Activated CD8-positive, alpha-beta memory T cell treated with anti-CD3 and anti-CD28 coated beads, Interleukin-2, amount 50 U/mL, for 48 hours (primary cell): ENCODE measurements around the gene TPO.
"Not testable (repeated sequence)": the region's sequence is repeated elsewhere in the genome, so short reads cannot be mapped to it uniquely, and the experiment has no call there.

ENCODE experiments used
- DNase-seq: peaks from one replicate; pipeline ENCODE4 v3.0.0-alpha.2; 2020

TPO gene

GRCh38 chr2:1406434-1406833 is 6.8 kb upstream of the TPO start:
- DNase-seq, result no peak

DNA sequence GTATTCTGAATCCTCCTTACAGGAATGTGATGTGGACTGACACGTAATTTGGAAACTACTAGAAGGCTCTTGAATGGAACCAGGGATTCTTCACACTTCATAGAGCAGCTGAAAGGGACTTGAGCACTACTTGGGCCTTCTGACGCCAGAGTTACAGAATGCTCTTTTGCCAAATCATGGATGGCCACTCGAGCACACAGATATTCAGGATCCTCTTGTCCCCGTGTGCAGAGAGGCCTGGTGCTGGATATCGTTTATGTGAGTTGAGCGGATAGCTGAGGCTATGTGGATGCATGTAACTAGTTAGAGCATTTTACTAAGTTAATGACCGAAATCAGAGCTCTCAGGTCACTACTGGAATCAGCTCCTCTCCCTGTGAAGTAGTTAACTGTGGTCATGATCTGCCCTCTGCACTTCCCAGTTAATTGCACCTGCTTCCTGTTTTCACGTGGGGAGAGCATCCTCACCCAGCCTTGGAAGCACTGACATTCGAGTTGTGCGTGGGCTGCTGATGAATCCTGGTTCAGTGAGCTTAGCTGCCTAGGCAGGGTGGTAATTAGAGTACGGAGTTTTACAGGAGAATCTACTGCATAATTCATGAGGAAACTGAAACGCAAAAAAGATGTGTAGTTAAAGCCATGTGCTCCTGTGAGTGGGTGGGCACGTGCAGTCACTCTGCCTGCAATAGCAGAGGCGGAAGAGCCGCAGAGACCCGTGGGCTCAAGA is 5.2 kb upstream of the TPO start:
- DNase-seq, result no peak

DNA sequence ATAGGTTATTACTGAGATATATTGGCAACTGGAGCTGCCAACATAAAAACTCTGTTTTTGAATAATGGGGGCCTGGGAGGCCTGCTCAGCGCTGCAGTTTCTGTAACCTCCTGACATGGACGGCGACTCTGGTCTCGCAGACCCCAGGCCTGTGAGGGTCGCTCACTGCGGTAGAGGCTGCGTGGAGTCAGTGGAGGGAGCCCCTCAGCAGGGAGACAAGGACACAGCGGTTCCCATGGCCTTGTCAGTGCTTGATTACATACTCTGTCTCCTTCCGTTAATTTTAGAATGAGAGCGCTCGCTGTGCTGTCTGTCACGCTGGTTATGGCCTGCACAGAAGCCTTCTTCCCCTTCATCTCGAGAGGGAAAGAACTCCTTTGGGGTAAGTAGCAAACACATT is 858 bp downstream of the TPO start:
- DNase-seq, result no peak

DNA sequence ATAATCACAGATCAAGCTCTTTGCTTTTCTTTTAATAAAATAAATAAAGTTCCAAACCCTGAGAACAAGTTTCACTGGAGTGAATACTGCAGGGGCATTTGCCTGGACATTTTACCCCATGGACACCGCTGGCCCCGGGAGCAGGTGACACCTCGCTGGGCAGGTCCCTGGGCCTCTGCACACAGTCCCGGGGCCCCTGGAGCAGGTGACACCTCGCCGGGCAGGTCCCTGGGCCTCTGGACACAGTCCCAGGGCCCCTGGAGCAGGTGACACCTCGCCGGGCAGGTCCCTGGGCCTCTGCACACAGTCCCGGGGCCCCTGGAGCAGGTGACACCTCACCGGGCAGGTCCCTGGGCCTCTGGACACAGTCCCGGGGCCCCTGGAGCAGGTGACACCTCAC is 1.6 kb downstream of the TPO start:
- DNase-seq, result not testable (repeated sequence)

DNA sequence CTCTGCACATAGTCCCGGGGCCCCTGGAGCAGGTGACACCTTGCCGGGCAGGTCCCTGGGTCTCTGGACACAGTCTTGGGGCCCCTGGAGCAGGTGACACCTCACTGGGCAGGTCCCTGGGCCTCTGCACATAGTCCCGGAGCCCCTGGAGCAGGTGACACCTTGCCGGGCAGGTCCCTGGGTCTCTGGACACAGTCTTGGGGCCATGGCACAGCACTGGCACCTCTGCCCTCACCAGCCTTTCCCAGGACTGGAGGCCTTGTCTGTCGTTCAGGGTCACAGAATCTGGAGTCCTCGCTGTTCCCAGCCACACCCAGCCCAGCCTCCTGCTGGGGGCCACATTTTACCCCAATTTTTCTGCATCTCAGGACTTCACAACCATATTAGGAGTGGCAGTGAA is 2.2 kb downstream of the TPO start:
- DNase-seq, result no peak

DNA sequence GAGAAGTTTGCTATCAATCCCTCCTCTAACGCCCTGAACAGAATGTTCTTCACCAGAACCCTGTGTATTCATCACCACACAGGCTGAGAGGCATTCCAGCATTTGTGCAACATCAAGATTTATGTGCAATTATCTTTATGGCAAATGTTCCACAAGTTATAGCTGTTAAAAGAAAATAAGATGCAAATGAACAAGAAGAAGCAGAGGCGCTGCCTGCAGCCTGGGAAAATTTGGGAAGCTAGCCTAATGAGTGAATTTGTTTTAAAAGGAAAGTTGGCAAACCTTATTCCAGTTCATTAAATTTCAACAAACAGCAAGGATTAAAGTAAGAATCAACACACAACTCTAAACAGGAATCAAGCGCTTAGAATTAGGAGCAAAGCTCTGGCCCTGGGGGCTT is 5.3 kb downstream of the TPO start:
- no peak for DNase-seq

DNA sequence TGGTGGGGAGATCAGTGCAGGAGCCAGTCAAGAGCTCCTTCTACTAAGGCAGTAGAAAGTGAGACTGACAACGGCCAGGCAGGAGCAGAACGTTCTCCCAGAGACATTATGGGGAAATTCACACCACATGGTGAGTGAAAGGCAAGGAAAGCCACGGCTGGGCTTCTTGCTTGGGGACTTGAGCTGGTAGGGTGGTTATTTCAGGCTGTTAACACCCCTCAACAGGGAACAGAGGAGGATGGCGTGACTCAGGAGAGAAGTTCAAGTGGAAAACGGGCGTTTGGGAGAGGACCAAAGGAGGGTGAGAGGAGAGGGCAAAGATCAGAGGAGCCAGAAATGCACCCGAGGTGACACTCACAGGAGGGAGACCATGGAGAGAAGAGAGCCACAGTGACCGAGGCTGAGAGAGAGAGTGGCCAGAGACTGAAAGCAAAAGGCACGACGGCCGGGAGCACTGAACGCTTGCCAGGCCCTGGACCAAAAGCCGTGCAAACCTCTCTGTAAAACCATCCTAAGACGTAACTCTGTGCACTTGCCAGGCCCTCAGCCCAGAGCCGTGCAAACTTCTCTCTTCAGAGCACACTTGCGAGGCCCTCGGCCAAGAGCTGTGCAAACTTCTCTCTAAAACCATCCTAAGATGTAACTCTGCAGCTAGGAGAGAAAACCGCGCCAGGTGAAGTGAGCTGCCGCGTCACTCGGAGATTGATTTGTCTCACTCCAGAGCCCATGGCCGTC is 7.7 kb downstream of the TPO start:
- DNase-seq, result no peak

DNA sequence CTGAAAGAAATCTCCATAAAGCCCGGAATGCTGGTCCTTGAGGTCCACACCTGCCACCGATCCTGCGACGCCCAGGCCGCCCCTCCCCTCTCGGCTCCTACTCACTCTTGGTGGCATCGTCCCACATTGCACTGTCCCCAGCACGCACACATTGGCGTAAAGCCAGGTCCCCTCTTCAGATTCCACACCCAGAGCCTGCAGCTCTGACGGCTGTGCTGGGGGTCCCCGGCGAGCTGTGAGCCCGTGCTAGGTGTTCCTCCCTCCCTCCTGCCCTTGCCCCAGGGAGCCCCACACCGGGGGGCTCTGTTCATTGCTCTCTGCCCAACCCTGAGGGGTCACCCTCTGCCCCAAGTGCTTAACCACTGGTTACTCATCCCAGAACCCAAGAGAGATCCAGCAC is 8.5 kb downstream of the TPO start:
- no peak for DNase-seq

DNA sequence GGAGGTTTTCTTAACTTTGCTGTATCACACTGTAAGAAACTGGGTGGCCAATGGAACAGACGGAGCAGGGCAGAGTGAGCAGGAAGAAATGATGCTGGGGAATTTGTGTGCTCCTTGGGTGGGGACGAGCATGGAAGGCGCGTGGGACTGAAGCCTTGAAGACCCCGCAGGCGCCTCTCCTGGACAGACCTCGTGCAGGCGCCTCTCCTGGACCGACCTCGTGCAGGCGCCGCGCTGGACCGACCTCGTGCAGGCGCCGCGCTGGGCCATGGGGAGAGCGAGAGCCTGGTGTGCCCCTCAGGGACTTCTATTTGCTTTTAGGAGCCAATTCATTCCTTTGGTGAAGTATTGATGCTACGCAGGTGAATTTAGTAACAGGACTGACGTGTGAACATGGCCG is 8.9 kb downstream of the TPO start:
- DNase-seq, result no peak

DNA sequence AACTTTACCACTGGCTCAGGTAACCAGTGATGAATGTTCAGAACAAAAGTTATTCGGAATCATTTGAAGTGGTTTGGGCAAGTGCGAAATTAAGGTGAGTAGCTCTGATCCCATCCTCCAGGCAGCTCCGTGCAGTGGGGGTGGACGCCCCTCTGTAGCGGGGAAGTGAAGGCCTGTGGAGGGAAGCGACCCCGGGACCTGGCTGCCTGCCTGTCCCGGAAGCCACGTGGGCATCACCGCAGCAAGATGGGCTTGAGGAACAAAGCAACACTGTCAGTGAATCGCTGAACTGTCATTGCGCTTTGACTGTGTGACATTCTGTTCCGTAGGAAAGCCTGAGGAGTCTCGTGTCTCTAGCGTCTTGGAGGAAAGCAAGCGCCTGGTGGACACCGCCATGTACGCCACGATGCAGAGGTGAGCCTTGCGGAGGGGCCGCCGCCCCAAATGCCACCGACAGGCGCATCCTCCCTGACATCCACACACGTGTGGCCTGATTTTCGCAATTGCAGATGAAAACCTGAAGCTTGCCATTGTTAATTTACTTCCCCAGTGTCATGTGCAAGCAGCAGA is 9.5 kb downstream of the TPO start:
- DNase-seq, result no peak

DNA sequence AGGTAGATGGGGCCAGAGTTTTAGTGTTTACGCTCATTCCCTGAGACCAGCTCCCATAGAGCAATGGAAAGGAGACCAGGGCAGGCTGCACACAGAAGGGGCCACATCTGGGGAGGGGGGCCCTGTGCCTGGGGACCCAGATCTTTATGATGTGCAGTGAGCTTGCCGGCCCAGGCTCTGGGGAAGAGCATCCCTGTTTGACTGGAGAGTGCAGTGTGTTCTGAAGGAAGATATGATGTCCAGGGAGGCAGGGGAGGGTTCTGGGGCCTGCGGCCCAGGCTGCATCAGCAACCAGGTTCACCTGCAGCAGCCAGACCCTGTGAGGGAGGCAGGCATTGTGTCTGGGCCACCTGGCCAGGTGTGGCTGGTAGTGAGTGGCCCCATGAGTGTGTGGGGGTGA is 13.8 kb downstream of the TPO start:
- DNase-seq, result no peak

DNA sequence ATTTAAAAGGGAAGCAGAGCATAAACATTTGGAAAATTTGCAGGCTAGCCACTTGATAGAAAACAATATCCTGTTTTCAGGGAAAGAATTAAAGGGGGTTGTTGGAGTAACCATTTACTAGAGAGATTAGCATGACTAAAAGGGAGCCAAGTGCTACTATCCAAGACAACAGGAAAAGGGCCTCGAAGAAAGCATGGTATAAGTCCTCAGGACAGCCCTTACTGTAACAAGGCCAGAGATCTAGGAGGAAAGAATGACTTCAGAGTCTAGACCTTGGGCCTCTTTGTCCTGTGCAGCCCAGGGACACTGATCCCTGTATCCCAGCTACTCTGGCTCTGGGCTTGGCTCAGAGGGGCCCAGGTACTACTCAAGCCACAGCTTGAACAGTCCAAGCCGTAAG is 16.6 kb downstream of the TPO start:
- no peak for DNase-seq

- DNase-seq, result no peak
Measured at GRCh38 chr2:1430491-1430890, 17.2 kb downstream of the TPO start.

DNA sequence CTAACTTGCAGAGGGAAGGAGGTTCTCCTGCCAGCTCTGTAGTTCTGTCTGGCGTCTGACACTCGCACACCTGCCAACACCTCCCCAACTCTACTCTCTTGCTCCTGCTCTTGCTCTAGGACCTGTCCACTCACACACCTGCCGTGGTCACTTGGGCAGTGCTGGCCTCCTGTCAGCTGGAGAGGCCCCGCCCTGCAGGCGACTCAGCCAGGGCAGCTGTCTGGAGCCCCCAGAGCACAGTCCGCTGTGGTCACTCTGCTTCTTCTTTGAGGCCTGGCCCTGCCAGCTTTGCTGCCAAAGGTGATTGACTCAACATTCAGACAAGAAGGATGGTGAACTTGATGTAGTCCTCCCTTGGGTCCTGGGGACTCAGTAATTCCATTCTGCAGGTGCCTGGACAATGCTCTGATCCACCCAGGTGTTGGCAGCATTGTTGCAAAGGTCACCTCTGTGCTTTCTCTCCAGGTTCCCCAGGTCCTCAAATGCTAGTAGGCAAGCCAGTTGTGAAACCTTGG is 18.7 kb downstream of the TPO start:
- no peak for DNase-seq

DNA sequence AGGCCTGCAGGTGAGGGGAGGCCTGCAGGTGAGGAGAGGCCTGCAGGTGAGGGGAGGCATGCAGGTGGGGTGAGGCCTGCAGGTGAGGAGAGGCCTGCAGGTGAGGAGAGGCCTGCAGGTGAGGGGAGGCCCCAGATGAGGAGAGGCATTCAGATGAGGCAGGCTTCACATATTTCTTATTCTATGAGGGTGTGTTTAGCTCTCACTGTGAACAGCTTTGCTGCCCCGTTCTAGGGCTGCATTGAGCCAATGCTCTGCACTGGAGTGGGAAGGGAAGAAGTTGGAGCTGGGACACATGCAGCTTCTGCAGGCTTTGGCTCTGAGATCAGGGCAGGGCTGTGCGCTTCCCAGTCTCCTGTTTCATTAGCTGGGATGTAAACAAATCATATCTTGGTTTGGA is 19.5 kb downstream of the TPO start:
- DNase-seq, result no peak

- DNase-seq, result no peak
Measured at GRCh38 chr2:1436369-1436768, 23.1 kb downstream of the TPO start.

DNA sequence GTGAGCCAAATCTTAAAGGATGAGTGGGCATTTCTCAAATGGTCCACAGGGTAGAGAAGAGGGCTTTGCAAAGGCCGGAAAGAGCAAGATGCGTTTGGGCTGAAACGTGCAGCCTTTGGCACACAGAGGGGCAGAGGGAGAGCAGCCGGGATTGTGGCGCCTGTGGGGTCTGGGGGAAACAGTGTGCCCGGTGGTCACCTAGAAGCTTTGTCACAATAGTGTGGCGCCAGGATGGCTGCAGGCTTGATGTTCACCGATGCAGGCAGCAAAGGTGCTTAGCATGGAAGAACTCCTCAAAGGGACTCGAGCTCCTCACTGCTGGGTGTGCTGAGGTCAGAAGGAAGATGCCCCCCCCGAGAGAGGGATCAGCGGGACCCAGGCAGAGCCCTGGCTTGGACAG is 23.8 kb downstream of the TPO start:
- DNase-seq, result no peak

GRCh38 chr2:1437537-1437936 is 24.3 kb downstream of the TPO start:
- DNase-seq, result no peak

GRCh38 chr2:1438972-1439371 is 25.7 kb downstream of the TPO start:
- no peak for DNase-seq

DNA sequence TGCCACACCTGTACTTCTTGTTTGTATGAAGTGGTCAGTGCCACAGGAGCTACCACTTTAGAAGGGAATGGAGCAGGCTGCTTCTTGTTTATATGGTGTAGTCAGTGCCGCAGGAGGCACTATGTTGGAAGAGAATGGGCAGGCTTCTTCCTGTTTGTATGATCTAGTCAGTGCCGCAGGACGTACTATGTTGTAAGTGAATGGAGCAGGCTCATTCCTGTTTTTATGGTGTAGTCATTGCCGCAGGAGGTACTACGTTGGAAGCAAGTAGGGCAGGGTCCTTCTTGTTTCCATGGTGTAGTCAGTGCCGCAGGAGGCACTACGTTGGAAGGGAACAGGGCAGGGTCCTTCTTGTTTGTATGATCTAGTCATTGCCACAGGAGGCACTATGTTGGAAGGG is 27.3 kb downstream of the TPO start:
- no peak for DNase-seq

- no peak for DNase-seq
Measured at GRCh38 chr2:1446301-1446700, 33.0 kb downstream of the TPO start.

- DNase-seq, result no peak
Measured at GRCh38 chr2:1448009-1448408, 34.7 kb downstream of the TPO start.

- no peak for DNase-seq
Measured at GRCh38 chr2:1450915-1451314, 37.7 kb downstream of the TPO start.

DNA sequence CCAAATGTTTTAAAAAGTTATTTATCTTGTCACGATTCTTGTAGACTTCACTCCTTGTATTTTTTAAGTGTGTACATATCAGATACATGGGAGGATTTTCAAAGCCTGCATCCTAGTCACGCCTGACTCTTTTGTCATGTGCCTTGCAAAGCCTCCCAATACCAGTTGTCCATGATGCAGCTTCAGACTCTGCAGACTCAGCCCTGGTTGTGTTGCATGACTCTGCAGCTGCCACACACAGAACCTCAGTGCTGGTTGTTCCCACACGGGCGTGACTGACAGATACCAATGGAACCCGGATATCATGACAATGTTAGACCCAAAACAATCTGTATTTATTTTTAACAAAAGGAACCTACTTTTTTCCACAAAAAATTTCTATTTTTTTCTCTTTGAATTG is 38.2 kb downstream of the TPO start:
- no peak for DNase-seq
